ENCODE results near the gene ALDH1L1. TPM values are rescaled to one million over a fixed set of nuclear protein-coding genes. Genes with fewer than 3 reads are reported as not detected.

The ALDH1L1 gene
- total and polyA plus RNA-seq, 2 of the 8 experiments (the other 6 are each of a cell fraction or from before 2014, with no cell fraction given): 0.98 to 1.6 TPM

GRCh38 chr3:126213379-126214028 lies 33.1 kb upstream of the ALDH1L1 start (continued):
- peak; percentile 29 for TF ChIP-seq EZH2 (IDR thresholded peaks at IDR 0.05; ENCODE audit: low read depth, low read length, severe bottlenecking)
